ENCODE results near the gene POM121C.
"Not testable (repeated sequence)": the region's sequence is repeated elsewhere in the genome, so short reads cannot be mapped to it uniquely, and the experiment has no call there.

Gene POM121C

GRCh38 chr7:75374519-75375317 lies 111.4 kb downstream of the POM121C start:
- DNase-seq = not testable (repeated sequence)

GRCh38 chr7:75374144-75374518 lies 112.0 kb downstream of the POM121C start:
- not testable (repeated sequence) for DNase-seq

GRCh38 chr7:75367313-75367712 lies 118.8 kb downstream of the POM121C start:
- DNase-seq = not testable (repeated sequence)

All from hematopoietic multipotent progenitor cell treated with erythropoietin and hydrocortisone succinate and interleukin-3 and kit ligand, for 4 days (in vitro differentiated cells).